ENCODE data around the gene DOP1B. TPM values are rescaled to one million over a fixed set of nuclear protein-coding genes. Genes with fewer than 3 reads are reported as not detected.
A peak's percentile ranks its signal among the peaks of the same experiment; 100 is the strongest.

The DOP1B gene
- 26.7 and 27.3 TPM in 2 replicates for polyA plus RNA-seq (2013)

GRCh38 chr21:36156815-36157670 is at the start of gene DOP1B:
DOP1B (plus strand) TSS chr21:36156824; CDS start chr21:36164734, 7,910 bp downstream.
- Histone ChIP-seq H2AFZ (ENCODE audit: insufficient read depth, low read length, poor library complexity) (peak within 1 kb of the TSS; percentile 63), H3K18ac (ENCODE audit: low read length) (peak within 1 kb of the TSS; percentile 97), H3K36me3 (ENCODE audit: control insufficient read depth in 1 of 2, insufficient read depth in 2 of 2, low read length in 2 of 2) (peaks cover 0 to 4% of the 10 kb centered on the region in 2 experiments), H3K27me3 (ENCODE audit: insufficient read depth, low read length) (no peaks in the 10 kb centered on the region), H3K79me2 (ENCODE audit: control insufficient read depth, insufficient read depth, low read length, poor library complexity) (peaks cover 13% of the 10 kb centered on the region), H2BK12ac (ENCODE audit: low read length) (peak within 1 kb of the TSS; percentile 85), H2BK5ac (ENCODE audit: low read depth, low read length, poor library complexity) (peak within 1 kb of the TSS; percentile 98), H2AK5ac (ENCODE audit: low read length) (peak within 1 kb of the TSS; percentile 86), H3K4me3 (ENCODE audit: low read depth, low read length) (peak within 1 kb of the TSS; percentile 96), H3K27ac (ENCODE audit: low read depth, low read length) (peak within 1 kb of the TSS; percentile 94), H3K79me1 (ENCODE audit: low read length) (peaks cover 13% of the 10 kb centered on the region), H3K9ac (ENCODE audit: low read length) (peak within 1 kb of the TSS; percentile 90), H4K12ac (ENCODE audit: low read depth, low read length) (peak within 1 kb of the TSS; percentile 83), H2BK120ac (ENCODE audit: insufficient read depth, low read length, poor library complexity) (peak within 1 kb of the TSS; percentile 93), H3K4me2 (ENCODE audit: low read length) (peak within 1 kb of the TSS; percentile 90), H4K8ac (ENCODE audit: low read depth, low read length) (peak within 1 kb of the TSS; percentile 69), H3K4me1 (ENCODE audit: control insufficient read depth in 1 of 2, insufficient read depth in 2 of 2, low read length in 2 of 2) (peaks cover 2 to 3% of the 10 kb centered on the region in 2 experiments), H3K23ac (ENCODE audit: low read length) (no peak within 1 kb of the TSS), H4K91ac (ENCODE audit: low read depth, low read length) (peak within 1 kb of the TSS; percentile 97), H3K9me3 (ENCODE audit: insufficient read depth, low read depth, low read length) (no peaks in the 10 kb centered on the region), H3K4ac (ENCODE audit: low read depth, low read length) (peak within 1 kb of the TSS; percentile 77), H3K14ac (ENCODE audit: low read length) (peak within 1 kb of the TSS; percentile 97)
- no CpG with 5 or more reads among the region's 83 CpGs for WGBS (ENCODE audit: extremely low coverage, insufficient coverage, insufficient read length)
- DNase-seq, result no peak

- Histone ChIP-seq H2BK12ac (ENCODE audit: low read length) (no peak overlapping the region), H4K12ac (ENCODE audit: low read depth, low read length) (no peak overlapping the region), H3K4me3 (ENCODE audit: low read depth, low read length) (no peak overlapping the region), H3K79me2 (ENCODE audit: control insufficient read depth, insufficient read depth, low read length, poor library complexity) (peaks cover 3% of the 10 kb centered on the region), H2BK120ac (ENCODE audit: insufficient read depth, low read length, poor library complexity) (no peak overlapping the region), H2AFZ (ENCODE audit: insufficient read depth, low read length, poor library complexity) (no peak overlapping the region), H3K4me2 (ENCODE audit: low read length) (no peak overlapping the region), H3K27ac (ENCODE audit: low read depth, low read length) (no peak overlapping the region), H3K79me1 (ENCODE audit: low read length) (peaks cover 6% of the 10 kb centered on the region), H3K36me3 (ENCODE audit: control insufficient read depth in 1 of 2, insufficient read depth in 2 of 2, low read length in 2 of 2) (peaks cover 5 to 8% of the 10 kb centered on the region in 2 experiments), H3K4ac (ENCODE audit: low read depth, low read length) (no peak overlapping the region), H2AK5ac (ENCODE audit: low read length) (no peak overlapping the region), H4K8ac (ENCODE audit: low read depth, low read length) (no peak overlapping the region), H3K9me3 (ENCODE audit: insufficient read depth, low read depth, low read length) (no peaks in the 10 kb centered on the region), H3K4me1 (ENCODE audit: control insufficient read depth in 1 of 2, insufficient read depth in 2 of 2, low read length in 2 of 2) (peaks cover 5% of the 10 kb centered on the region in 2 experiments), H3K9ac (ENCODE audit: low read length) (no peak overlapping the region), H3K18ac (ENCODE audit: low read length) (no peak overlapping the region), H2BK5ac (ENCODE audit: low read depth, low read length, poor library complexity) (no peak overlapping the region), H4K91ac (ENCODE audit: low read depth, low read length) (no peak overlapping the region), H3K14ac (ENCODE audit: low read length) (no peak overlapping the region), H3K27me3 (ENCODE audit: insufficient read depth, low read length) (no peaks in the 10 kb centered on the region), H3K23ac (ENCODE audit: low read length) (no peak overlapping the region)
- no peak for DNase-seq
- WGBS (ENCODE audit: extremely low coverage, insufficient coverage, insufficient read length), result no CpG with 5 or more reads among the region's 10 CpGs
Measured at GRCh38 chr21:36109868-36110267, 46.8 kb upstream of the DOP1B start.

GRCh38 chr21:36111238-36111637 is 45.4 kb upstream of the DOP1B start:
- H2AK5ac ChIP-seq (ENCODE audit: low read length), result no peak overlapping the region
- peak; percentile 37 to 59 for DNase-seq

GRCh38 chr21:36113647-36114428 is 42.8 kb upstream of the DOP1B start:
- H4K91ac ChIP-seq (ENCODE audit: low read depth, low read length), result no peak overlapping the region
- no peaks in the 10 kb centered on the region for H3K9me3 ChIP-seq (ENCODE audit: insufficient read depth, low read depth, low read length)
- no peak overlapping the region for H4K12ac ChIP-seq (ENCODE audit: low read depth, low read length)
- no peak overlapping the region for H3K18ac ChIP-seq (ENCODE audit: low read length)
- no peak overlapping the region for H2BK5ac ChIP-seq (ENCODE audit: low read depth, low read length, poor library complexity)
- no peak overlapping the region for H2BK12ac ChIP-seq (ENCODE audit: low read length)
- H3K9ac ChIP-seq (ENCODE audit: low read length), result no peak overlapping the region
- no peak overlapping the region for H3K23ac ChIP-seq (ENCODE audit: low read length)
- no peak overlapping the region for H3K27ac ChIP-seq (ENCODE audit: low read depth, low read length)
- no peak overlapping the region for H2AK5ac ChIP-seq (ENCODE audit: low read length)
- no peak overlapping the region for H3K4me3 ChIP-seq (ENCODE audit: low read depth, low read length)
- no CpG with 5 or more reads among the region's 17 CpGs for WGBS (ENCODE audit: extremely low coverage, insufficient coverage, insufficient read length)
- H4K8ac ChIP-seq (ENCODE audit: low read depth, low read length), result no peak overlapping the region
- no peak overlapping the region for H3K4ac ChIP-seq (ENCODE audit: low read depth, low read length)
- DNase-seq, result peak; percentile 62 to 70
- H3K27me3 ChIP-seq (ENCODE audit: insufficient read depth, low read length), result no peaks in the 10 kb centered on the region
- H2AFZ ChIP-seq (ENCODE audit: insufficient read depth, low read length, poor library complexity), result no peak overlapping the region
- no peaks in the 10 kb centered on the region for H3K79me1 ChIP-seq (ENCODE audit: low read length)
- H2BK120ac ChIP-seq (ENCODE audit: insufficient read depth, low read length, poor library complexity), result no peak overlapping the region
- no peak overlapping the region for H3K14ac ChIP-seq (ENCODE audit: low read length)
- H3K4me2 ChIP-seq (ENCODE audit: low read length), result no peak overlapping the region
- H3K36me3 ChIP-seq (ENCODE audit: control insufficient read depth in 1 of 2, insufficient read depth in 2 of 2, low read length in 2 of 2), result peaks cover 0 to 2% of the 10 kb centered on the region in 2 experiments
- H3K4me1 ChIP-seq (ENCODE audit: control insufficient read depth in 1 of 2, insufficient read depth in 2 of 2, low read length in 2 of 2), result peaks cover 8 to 9% of the 10 kb centered on the region in 2 experiments
- H3K79me2 ChIP-seq (ENCODE audit: control insufficient read depth, insufficient read depth, low read length, poor library complexity), result no peaks in the 10 kb centered on the region

More at GRCh38 chr21:36111238-36111637, 45.4 kb upstream of the DOP1B start:
- peaks cover 5% of the 10 kb centered on the region in 2 experiments for H3K4me1 ChIP-seq (ENCODE audit: control insufficient read depth in 1 of 2, insufficient read depth in 2 of 2, low read length in 2 of 2)
- H2BK12ac ChIP-seq (ENCODE audit: low read length), result peak overlapping the region; percentile 23
- H4K8ac ChIP-seq (ENCODE audit: low read depth, low read length), result no peak overlapping the region
- H3K14ac ChIP-seq (ENCODE audit: low read length), result no peak overlapping the region
- H3K4me3 ChIP-seq (ENCODE audit: low read depth, low read length), result no peak overlapping the region
- H2BK120ac ChIP-seq (ENCODE audit: insufficient read depth, low read length, poor library complexity), result no peak overlapping the region
- H4K91ac ChIP-seq (ENCODE audit: low read depth, low read length), result no peak overlapping the region
- no peaks in the 10 kb centered on the region for H3K79me2 ChIP-seq (ENCODE audit: control insufficient read depth, insufficient read depth, low read length, poor library complexity)
- H3K36me3 ChIP-seq (ENCODE audit: control insufficient read depth in 1 of 2, insufficient read depth in 2 of 2, low read length in 2 of 2), result peaks cover 5 to 8% of the 10 kb centered on the region in 2 experiments
- H3K4ac ChIP-seq (ENCODE audit: low read depth, low read length), result no peak overlapping the region
- no peaks in the 10 kb centered on the region for H3K79me1 ChIP-seq (ENCODE audit: low read length)
- WGBS (ENCODE audit: extremely low coverage, insufficient coverage, insufficient read length), result no CpG with 5 or more reads among the region's 8 CpGs
- H3K23ac ChIP-seq (ENCODE audit: low read length), result no peak overlapping the region
- no peak overlapping the region for H3K18ac ChIP-seq (ENCODE audit: low read length)
- H4K12ac ChIP-seq (ENCODE audit: low read depth, low read length), result no peak overlapping the region
- no peak overlapping the region for H2BK5ac ChIP-seq (ENCODE audit: low read depth, low read length, poor library complexity)
- no peak overlapping the region for H2AFZ ChIP-seq (ENCODE audit: insufficient read depth, low read length, poor library complexity)
- no peak overlapping the region for H3K27ac ChIP-seq (ENCODE audit: low read depth, low read length)
- H3K9me3 ChIP-seq (ENCODE audit: insufficient read depth, low read depth, low read length), result no peaks in the 10 kb centered on the region
- H3K4me2 ChIP-seq (ENCODE audit: low read length), result no peak overlapping the region
- no peaks in the 10 kb centered on the region for H3K27me3 ChIP-seq (ENCODE audit: insufficient read depth, low read length)
- H3K9ac ChIP-seq (ENCODE audit: low read length), result no peak overlapping the region
